Measurements from ENCODE around the gene FAAP100. TPM values are rescaled to one million over a fixed set of nuclear protein-coding genes. Genes with fewer than 3 reads are reported as not detected.

FAAP100 gene
- total and polyA plus RNA-seq, 2 experiments from 2014 or later: 18.3 to 34.4 TPM

GRCh38 chr17:81544281-81544974 lies 7.7 kb downstream of the FAAP100 start:
- H3K36me3 ChIP-seq (replicated peaks; ENCODE audit: insufficient read depth, low read depth): no peaks in the 10 kb centered on the region
- no peak overlapping the region for H3K27ac ChIP-seq
- H4K20me1 ChIP-seq (ENCODE audit: insufficient read depth, poor library complexity, severe bottlenecking): no peaks in the 10 kb centered on the region
- H3K4me1 ChIP-seq (ENCODE audit: insufficient read depth): no peaks in the 10 kb centered on the region
- TF ChIP-seq EZH2 (IDR thresholded peaks at IDR 0.05; ENCODE audit: borderline replicate concordance) (no peak), CTCF (IDR thresholded peaks at IDR 0.05; ENCODE audit: poor library complexity) (no peak), EZH2phosphoT487 (IDR thresholded peaks at IDR 0.05; ENCODE audit: low read depth, severe bottlenecking, unreplicated experiment) (no peak)
- DNase-seq (ENCODE audit: low spot score): no peak
- 97% methylated on average over 15 of the region's 16 CpGs for WGBS (ENCODE audit: low lambda C conversion rate, missing lambda C conversion rate)
- no peaks in the 10 kb centered on the region for H3K9me2 ChIP-seq (replicated peaks; ENCODE audit: insufficient read depth)
- no peak overlapping the region for H2AFZ ChIP-seq
- H3K4me2 ChIP-seq: no peak overlapping the region
- H3K27me3 ChIP-seq: no peaks in the 10 kb centered on the region
- no peaks in the 10 kb centered on the region for H3K9me3 ChIP-seq (ENCODE audit: low read depth)
- H3K79me2 ChIP-seq: no peaks in the 10 kb centered on the region
- H3K4me3 ChIP-seq: no peak overlapping the region

- DNase-seq (ENCODE audit: low spot score): no peak
- TF ChIP-seq EZH2phosphoT487 (IDR thresholded peaks at IDR 0.05; ENCODE audit: low read depth, severe bottlenecking, unreplicated experiment): no peak
- no peak for TF ChIP-seq CTCF (IDR thresholded peaks at IDR 0.05; ENCODE audit: poor library complexity)
- TF ChIP-seq EZH2 (IDR thresholded peaks at IDR 0.05; ENCODE audit: borderline replicate concordance): no peak
- Histone ChIP-seq H3K9me2 (replicated peaks; ENCODE audit: insufficient read depth) (no peaks in the 10 kb centered on the region), H3K27me3 (no peaks in the 10 kb centered on the region), H3K27ac (no peak overlapping the region), H3K79me2 (no peaks in the 10 kb centered on the region), H3K9me3 (ENCODE audit: low read depth) (no peaks in the 10 kb centered on the region), H3K4me1 (ENCODE audit: insufficient read depth) (no peaks in the 10 kb centered on the region), H3K36me3 (replicated peaks; ENCODE audit: insufficient read depth, low read depth) (no peaks in the 10 kb centered on the region), H4K20me1 (ENCODE audit: insufficient read depth, poor library complexity, severe bottlenecking) (no peaks in the 10 kb centered on the region), H3K4me3 (no peak overlapping the region), H3K4me2 (no peak overlapping the region), H2AFZ (no peak overlapping the region)
- WGBS (ENCODE audit: low lambda C conversion rate, missing lambda C conversion rate): 97% methylated on average over 15 of the region's 15 CpGs
These were observed 8.4 kb downstream of the FAAP100 start for GRCh38 chr17:81543756-81544155.

- no peaks in the 10 kb centered on the region for H3K79me2 ChIP-seq
- H4K20me1 ChIP-seq (ENCODE audit: insufficient read depth, poor library complexity, severe bottlenecking): no peaks in the 10 kb centered on the region
- H3K9me3 ChIP-seq (ENCODE audit: low read depth): no peaks in the 10 kb centered on the region
- H3K9me2 ChIP-seq (replicated peaks; ENCODE audit: insufficient read depth): no peaks in the 10 kb centered on the region
- TF ChIP-seq EZH2phosphoT487 (IDR thresholded peaks at IDR 0.05; ENCODE audit: low read depth, severe bottlenecking, unreplicated experiment): no peak
- TF ChIP-seq EZH2 (IDR thresholded peaks at IDR 0.05; ENCODE audit: borderline replicate concordance): no peak
- no peak for TF ChIP-seq CTCF (IDR thresholded peaks at IDR 0.05; ENCODE audit: poor library complexity)
- no peak overlapping the region for H3K27ac ChIP-seq
- H3K4me1 ChIP-seq (ENCODE audit: insufficient read depth): no peaks in the 10 kb centered on the region
- no peaks in the 10 kb centered on the region for H3K36me3 ChIP-seq (replicated peaks; ENCODE audit: insufficient read depth, low read depth)
- 97% methylated on average over 14 of the region's 14 CpGs for whole genome bisulfite sequencing (ENCODE audit: low lambda C conversion rate, missing lambda C conversion rate)
- H2AFZ ChIP-seq: no peak overlapping the region
- no peak overlapping the region for H3K4me3 ChIP-seq
- DNase-seq (ENCODE audit: low spot score): no peak
- H3K4me2 ChIP-seq: no peak overlapping the region
- no peaks in the 10 kb centered on the region for H3K27me3 ChIP-seq
These were observed 8.8 kb downstream of the FAAP100 start for GRCh38 chr17:81543339-81543675.

Measured in hepatocyte (in vitro differentiated cells).